Measurements from ENCODE around the gene MAST1.
"Not testable (repeated sequence)": the region's sequence is repeated elsewhere in the genome, so short reads cannot be mapped to it uniquely, and the experiment has no call there.

The MAST1 gene

GRCh38 chr19:12841094-12841493 is 2.8 kb downstream of the MAST1 start:
- DNase-seq: peak; percentile 55

DNA sequence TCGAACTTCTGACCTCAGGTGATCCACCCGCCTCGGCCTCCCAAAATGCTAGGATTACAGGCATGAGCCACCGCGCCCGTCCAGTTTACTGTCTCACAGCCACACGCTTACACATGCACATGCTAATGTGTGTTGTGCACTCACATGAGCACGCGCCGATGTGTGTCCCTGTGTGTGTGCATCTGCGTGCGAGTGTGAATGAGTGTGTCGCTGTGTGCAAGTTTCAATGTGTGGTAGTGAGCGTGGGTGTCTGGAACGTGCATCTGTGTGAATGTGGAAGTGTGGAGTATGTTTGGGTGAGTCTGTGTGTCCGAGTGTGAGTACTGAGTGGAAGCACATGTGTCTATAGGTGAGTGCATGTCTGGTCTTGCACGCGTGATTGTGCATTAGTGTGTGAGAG is 4.2 kb downstream of the MAST1 start:
- DNase-seq: no peak

DNA sequence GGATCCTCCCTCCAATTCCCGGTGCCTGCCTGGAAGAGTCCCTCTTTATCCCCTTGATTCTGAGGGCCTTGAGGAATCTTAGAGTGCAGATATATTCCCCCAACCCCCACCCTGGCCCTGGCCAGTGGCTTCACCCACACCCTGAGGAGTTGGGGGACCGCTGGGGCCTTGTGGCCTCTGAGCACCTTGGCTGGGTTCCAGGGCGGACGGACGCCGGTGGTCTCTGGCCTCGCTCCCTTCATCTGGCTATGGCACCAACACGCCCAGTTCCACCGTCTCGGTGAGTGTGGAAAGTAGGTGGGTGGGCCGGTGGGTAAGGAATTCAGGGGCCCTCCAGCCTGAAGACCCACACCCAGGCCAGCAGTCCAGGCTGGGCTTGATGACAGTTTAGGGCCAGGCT is 5.0 kb downstream of the MAST1 start:
- DNase-seq: no peak

GRCh38 chr19:12843999-12844732 is 5.9 kb downstream of the MAST1 start:
- no peak for DNase-seq

- not testable (repeated sequence) for DNase-seq
Observed at GRCh38 chr19:12846613-12847012, 8.3 kb downstream of the MAST1 start.

DNA sequence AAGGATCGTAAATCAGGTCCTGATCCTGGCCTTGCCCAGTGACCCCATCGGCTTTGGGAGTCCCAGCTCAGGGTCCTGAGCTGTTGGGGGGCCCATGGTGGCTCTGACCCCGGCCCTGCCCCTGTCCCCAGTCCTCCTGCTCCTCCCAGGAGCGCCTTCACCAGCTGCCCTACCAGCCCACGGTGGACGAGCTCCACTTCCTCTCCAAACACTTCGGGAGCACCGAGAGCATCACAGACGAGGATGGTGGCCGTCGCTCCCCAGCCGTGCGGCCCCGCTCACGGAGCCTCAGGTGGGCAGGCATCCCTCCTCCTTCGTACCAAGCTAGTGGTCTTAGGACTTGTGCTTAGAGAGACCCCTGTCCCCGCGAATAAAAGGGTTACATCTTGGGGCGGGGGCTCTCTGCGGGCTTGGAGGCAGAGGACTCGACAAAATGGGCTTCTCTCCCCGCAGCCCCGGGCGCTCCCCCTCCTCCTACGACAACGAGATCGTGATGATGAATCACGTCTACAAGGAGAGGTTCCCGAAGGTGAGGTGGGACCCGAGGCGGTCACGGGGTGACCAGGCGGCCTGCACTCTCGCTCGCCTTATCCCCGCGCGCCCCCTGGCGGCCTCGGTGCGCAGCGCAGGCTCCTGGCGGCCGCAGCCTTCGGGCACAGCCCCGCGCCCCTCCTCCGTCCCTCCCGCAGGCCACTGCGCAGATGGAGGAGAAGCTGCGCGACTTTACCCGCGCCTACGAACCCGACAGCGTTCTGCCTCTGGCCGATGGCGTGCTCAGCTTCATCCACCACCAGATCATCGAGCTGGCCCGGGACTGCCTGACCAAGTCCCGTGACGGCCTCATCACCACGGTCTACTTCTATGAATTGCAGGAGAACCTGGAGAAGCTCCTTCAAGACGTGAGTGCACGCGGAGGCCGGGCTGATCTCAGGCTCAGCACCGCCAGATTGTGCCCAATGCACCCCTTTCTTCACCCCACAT is 9.1 kb downstream of the MAST1 start:
- peak; percentile 91 for DNase-seq

DNA sequence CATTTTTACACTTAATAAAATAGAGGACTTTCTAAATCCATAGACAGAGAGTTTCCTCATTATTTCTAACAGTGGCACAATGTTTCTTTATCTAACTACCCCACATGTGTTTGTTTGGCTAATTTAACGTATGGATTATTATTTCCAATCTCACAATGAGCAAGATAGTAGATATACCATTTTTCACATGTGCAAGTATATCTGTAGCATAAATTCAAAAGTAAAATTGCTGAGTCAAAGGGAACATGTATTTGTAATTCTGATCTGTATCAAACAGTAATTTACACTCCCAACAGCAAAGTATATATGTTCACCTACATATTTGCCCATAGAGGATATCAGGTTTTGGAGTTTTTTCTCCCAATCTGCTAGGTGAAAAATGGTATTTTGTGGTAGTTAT is 18.3 kb downstream of the MAST1 start:
- no peak for DNase-seq

DNA sequence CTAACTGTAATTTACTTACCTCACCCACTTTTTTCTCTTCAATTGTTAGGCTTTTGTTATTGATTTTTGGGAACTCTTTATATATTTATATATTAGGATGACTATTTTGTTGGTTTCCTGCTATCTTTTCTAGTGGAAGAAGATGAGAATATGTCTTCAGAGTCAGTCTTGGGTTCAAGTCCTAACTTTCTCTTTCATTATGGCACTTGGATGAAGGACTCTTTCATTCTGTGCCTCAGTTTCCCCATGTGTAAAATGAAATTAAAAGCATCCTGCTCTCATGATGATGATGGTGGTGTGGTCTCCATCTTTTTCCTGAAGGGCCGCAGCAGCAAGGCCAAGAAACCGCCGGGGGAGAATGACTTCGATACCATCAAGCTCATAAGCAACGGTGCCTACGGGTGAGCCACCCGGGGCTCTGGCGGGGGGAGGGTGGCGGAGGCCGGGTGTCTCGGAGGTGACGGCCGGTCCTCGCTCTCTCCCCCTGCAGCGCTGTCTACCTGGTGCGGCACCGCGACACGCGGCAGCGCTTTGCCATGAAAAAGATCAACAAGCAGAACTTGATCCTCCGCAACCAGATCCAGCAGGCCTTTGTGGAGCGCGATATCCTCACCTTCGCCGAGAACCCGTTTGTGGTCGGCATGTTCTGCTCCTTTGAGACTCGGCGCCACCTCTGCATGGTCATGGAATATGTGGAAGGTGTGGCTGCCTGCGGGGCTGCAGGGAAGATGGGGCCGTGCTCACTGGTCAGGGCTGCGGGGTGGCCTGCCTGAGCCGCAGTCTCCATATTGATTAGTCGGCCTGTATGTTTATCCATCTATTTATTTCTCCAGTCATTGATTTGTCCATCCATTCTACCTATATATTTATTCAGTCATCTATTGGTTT is 20.0 kb downstream of the MAST1 start:
- no peak for DNase-seq

GRCh38 chr19:12859546-12859945 is 21.2 kb downstream of the MAST1 start:
- DNase-seq: no peak

GRCh38 chr19:12864143-12864542 is 25.8 kb downstream of the MAST1 start:
- DNase-seq: no peak

DNA sequence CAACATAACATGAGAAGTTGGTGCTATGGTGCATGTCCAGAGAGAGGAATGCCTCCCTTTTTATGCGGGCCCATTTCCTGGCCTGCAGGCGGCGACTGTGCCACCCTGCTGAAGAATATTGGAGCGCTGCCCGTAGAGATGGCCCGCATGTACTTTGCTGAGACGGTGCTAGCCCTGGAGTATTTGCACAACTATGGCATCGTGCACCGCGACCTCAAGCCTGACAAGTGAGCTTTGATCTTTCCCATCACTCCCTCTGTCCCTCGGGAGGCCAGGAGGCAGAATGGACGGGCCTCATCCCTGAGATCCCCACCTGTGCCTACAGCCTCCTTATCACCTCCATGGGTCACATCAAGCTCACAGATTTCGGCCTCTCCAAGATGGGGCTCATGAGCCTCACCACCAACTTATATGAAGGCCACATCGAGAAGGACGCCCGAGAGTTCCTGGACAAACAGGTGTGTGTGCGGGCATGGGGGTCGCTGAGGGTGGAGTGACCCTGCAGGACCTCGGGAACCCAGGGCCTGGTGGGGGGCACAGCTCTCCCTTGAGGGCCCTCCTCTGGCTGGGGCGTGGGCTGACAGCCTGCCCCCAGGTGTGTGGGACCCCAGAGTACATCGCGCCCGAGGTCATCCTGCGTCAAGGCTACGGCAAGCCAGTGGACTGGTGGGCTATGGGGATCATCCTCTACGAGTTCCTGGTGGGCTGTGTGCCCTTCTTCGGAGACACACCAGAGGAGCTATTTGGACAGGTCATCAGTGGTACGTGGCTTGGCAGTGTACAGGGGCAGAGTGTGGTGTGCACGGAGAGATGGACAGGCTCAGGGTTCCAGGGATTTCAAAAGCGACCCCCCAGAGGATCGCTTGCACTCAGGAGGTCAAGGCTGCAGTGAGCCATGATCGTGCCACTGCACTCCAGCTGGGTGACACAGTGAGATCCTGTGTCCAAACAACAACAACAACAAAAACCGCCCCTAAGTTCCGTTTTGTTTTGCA is 26.7 kb downstream of the MAST1 start:
- DNase-seq: no peak

DNA sequence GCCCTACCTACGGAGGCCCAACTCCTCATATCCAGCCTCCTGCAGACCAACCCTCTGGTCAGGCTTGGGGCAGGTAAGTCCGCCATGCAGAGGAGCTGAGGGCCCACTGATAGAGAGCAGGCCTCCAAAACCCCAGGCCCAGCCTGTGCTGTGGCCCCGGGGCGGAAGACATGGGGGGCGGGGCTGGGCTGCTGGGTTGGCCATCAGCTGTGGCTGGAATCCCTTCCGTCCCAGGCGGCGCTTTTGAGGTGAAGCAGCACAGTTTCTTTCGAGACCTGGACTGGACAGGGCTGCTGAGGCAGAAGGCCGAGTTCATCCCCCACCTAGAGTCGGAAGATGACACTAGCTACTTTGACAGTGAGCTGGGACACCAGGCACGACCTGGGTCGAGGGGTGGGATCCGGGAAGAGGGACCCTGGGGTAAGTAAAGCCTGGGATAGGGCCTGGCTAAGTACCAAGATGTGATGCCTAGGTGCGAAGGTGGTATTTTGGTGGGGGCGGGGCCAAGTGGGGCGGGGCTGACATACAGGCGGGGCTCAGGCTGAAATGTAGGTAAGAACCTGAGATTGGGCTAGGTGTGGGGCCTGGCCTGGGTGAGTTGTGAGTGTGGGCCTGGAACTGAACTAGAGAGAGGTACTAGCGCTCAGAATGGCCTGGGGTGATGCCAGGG is 27.6 kb downstream of the MAST1 start:
- no peak for DNase-seq

DNA sequence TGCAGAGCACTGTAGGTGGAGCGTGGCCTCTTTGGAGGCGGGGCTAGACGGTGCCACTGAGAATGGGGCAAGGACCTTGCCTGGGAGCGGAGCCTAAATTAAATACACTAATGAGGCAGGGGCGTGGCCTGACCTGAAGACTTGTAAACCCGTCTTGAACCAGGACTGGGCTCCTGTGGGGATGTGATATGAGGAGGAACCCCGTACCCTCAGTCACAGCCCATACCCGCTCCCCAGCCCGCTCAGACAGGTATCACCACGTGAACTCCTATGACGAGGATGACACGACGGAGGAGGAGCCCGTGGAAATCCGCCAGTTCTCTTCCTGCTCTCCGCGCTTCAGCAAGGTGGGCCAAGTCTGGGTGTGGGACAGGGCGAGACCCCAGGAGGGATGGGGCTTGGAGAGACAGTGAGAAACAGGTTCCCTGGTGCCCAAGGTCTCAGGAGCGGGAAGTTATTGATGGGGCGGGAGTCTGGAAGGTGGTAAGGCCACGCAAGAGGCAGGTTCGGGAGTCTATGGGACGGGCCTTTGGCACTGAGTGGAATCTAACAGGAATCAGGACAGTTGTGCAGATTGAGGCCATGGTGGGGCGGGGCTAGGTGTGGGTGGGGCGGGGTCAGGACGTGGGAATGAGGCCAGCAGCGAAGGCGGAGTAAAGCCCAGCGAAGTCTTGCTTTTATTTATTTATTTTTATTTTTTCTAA is 28.3 kb downstream of the MAST1 start:
- DNase-seq: no peak

DNA sequence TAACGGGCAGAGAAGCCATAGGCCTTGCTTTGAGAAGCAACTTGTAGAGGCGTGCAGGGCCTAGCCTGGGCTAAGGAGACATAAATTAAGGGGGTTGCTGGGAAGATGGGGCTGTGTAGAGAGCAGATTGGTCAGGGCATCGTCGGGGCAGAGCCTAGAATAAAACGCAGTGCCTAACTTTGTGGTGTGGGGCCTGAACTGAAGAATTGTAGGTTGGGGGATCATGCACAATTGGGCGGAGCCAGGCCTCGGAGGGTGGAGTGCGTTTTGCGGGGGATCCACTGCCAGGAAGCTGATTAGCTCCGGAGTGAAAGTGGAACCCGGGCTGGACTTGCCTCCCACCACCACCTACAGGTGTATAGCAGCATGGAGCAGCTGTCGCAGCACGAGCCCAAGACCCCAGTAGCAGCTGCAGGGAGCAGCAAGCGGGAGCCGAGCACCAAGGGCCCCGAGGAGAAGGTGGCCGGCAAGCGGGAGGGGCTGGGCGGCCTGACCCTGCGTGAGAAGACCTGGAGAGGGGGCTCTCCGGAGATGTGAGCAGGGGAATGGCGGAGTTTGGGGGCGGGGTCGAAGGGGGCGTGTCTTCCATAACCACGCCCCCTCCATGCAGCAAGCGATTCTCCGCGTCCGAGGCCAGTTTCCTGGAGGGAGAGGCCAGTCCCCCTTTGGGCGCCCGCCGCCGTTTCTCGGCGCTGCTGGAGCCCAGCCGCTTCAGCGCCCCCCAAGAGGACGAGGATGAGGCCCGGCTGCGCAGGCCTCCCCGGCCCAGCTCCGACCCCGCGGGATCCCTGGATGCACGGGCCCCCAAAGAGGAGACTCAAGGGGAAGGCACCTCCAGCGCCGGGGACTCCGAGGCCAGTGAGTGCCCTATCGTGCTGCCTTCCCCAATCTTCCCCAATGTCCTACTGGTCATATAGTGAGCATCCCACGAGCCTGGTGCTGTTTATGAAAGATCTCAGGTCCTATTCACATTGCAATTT is 29.1 kb downstream of the MAST1 start:
- DNase-seq: peak; percentile 80

GRCh38 chr19:12868540-12869112 is 30.3 kb downstream of the MAST1 start:
- peak; percentile 38 for DNase-seq

GRCh38 chr19:12871681-12872080 is 33.4 kb downstream of the MAST1 start:
- DNase-seq: no peak

DNA sequence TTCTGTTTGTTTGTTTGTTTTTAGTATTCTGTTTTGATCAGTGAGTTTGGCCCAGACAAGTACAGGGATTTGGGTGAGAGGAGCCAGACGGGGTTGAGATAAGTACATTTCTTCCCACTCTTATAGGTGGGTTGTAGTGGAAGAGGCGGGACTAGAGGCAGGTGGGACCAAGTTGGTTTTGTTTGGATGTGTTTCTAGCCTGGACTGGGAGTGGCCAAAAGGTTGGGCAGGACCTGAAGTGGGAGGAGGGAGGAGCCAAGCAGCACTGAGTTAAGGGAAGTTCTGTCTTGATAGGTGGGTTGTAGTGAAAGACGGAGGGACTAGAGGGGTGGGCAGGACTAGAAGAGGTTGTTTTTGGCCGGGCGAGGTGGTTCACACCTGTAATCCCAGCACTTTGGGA is 33.9 kb downstream of the MAST1 start:
- DNase-seq: no peak

DNA sequence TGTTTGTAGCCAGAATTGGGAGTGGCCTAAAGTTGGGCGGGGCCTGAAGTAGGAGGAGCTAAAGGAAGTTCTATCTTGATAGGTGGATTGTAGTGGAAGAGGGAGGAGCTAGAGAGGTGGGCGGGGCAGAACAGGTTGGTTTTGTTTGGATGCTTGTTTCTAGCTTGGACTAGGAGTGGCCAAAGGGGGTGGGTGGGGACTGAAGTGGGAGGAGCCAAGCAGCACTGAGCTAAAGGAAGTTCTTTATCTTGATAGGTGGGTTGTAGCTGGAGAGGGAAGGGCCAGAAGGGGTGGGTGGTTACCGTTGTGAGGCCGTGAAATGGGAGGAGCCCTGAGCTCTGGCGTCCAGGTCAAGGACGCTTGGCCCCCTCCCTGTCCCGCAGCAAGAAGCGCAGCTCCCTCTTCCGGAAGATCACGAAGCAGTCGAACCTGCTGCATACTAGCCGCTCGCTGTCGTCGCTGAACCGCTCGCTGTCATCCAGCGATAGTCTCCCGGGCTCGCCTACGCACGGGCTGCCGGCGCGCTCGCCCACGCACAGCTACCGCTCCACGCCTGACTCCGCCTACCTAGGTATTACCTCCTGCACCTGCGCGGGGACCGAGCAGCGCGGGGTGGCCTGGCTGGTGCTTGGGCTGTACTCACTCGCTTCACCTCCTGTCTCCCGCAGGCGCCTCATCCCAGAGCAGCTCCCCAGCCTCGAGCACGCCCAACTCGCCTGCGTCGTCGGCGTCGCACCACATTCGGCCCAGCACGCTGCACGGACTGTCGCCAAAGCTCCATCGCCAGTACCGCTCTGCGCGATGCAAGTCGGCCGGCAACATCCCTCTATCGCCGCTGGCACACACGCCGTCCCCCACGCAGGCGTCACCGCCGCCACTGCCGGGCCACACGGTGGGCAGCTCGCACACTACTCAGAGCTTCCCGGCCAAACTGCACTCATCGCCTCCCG is 34.9 kb downstream of the MAST1 start:
- peak; percentile 65 for DNase-seq

Data from stimulated activated CD4-positive, alpha-beta T cell treated with anti-CD3 and anti-CD28 coated beads, Interleukin-15, amount 100 ng/mL, for 24 hours (primary cell).